Embryonic facial prominence (tissue), 1 donor: ENCODE measurements around the gene DDX51.
A peak's percentile ranks its signal among the peaks of the same experiment; 100 is the strongest.
"Not testable (repeated sequence)": the region's sequence is repeated elsewhere in the genome, so short reads cannot be mapped to it uniquely, and the experiment has no call there.

Experiments used
- DNase-seq: peaks from one replicate; pipeline ENCODE4 v3.0.0-alpha.2; 2016; ENCODE audit errors: extremely low spot score

Gene DDX51

GRCh38 chr12:132154941-132155770, 11.0 kb upstream of the DDX51 start:
- no peak for DNase-seq

- DNase-seq: no peak
Measured at GRCh38 chr12:132154341-132154761, 10.2 kb upstream of the DDX51 start.

- peak; percentile 42 for DNase-seq
Measured at GRCh38 chr12:132153501-132154340, 9.6 kb upstream of the DDX51 start.

GRCh38 chr12:132152953-132153352, 8.8 kb upstream of the DDX51 start:
- DNase-seq: no peak

GRCh38 chr12:132152411-132152821, 8.3 kb upstream of the DDX51 start:
- DNase-seq: no peak

GRCh38 chr12:132151766-132152410, 7.8 kb upstream of the DDX51 start:
- DNase-seq: no peak

GRCh38 chr12:132151145-132151765, 7.1 kb upstream of the DDX51 start:
- no peak for DNase-seq

GRCh38 chr12:132150780-132151144, 6.6 kb upstream of the DDX51 start:
- DNase-seq: no peak

- not testable (repeated sequence) for DNase-seq
Measured at GRCh38 chr12:132149526-132149925, 5.4 kb upstream of the DDX51 start.

GRCh38 chr12:132148368-132149045, 4.4 kb upstream of the DDX51 start:
- no peak for DNase-seq

GRCh38 chr12:132147423-132148367, 3.6 kb upstream of the DDX51 start:
- DNase-seq: no peak

- no peak for DNase-seq
Measured at GRCh38 chr12:132146772-132147422, 2.8 kb upstream of the DDX51 start.

GRCh38 chr12:132146098-132146497, 2.0 kb upstream of the DDX51 start:
- no peak for DNase-seq

- DNase-seq: no peak
Measured at GRCh38 chr12:132145334-132145733, 1.2 kb upstream of the DDX51 start.

- no peak for DNase-seq
Measured at GRCh38 chr12:132144810-132145168, 670 bp upstream of the DDX51 start.

- DNase-seq: no peak
Measured at GRCh38 chr12:132143336-132144071, 615 bp downstream of the DDX51 start.

- no peak for DNase-seq
Measured at GRCh38 chr12:132142679-132143335, 1.3 kb downstream of the DDX51 start.

GRCh38 chr12:132141976-132142678, 2.0 kb downstream of the DDX51 start:
- no peak for DNase-seq
